Spinal cord (tissue), 10 donors: Measurements from ENCODE around the gene LOXL1. TPM values are rescaled to one million over a fixed set of nuclear protein-coding genes. Genes with fewer than 3 reads are reported as not detected.

Source experiments
- DNase-seq, 6 donors: peaks; one replicate each; pipeline versions ENCODE4 v3.0.0 to v3.0.0-alpha.2; 2013 to 2015; ENCODE audit warnings: low spot score in 6 of 6, low read depth in 4 of 6
- H3K27ac ChIP-seq: one replicate; pipeline ENCODE4 v1.5.1; 2013; ENCODE audit warnings: low read depth, low read length, control low read depth
- H3K27me3 ChIP-seq: one replicate; pipeline ENCODE4 v1.6.1; 2013; ENCODE audit warnings: low read length; ENCODE audit not compliant: control insufficient read depth, insufficient read depth
- H3K36me3 ChIP-seq: one replicate; pipeline ENCODE4 v1.6.1; 2013; ENCODE audit warnings: low read length; ENCODE audit not compliant: control insufficient read depth, insufficient read depth
- H3K4me1 ChIP-seq: one replicate; pipeline ENCODE4 v1.6.1; 2013; ENCODE audit warnings: low read length; ENCODE audit not compliant: control insufficient read depth, insufficient read depth
- H3K4me3 ChIP-seq: one replicate; pipeline ENCODE4 v1.5.1; 2013; ENCODE audit warnings: low read depth, low read length, control low read depth
- H3K9me3 ChIP-seq: one replicate; pipeline ENCODE4 v1.6.1; 2013; ENCODE audit warnings: low read length; ENCODE audit not compliant: control insufficient read depth, insufficient read depth
- WGBS: methylation state at CpG from one replicate; pipeline ENCODE4 v1.1.5; 2013; ENCODE audit warnings: missing lambda C conversion rate; ENCODE audit not compliant: insufficient coverage; 5-methylcytosine and 5-hydroxymethylcytosine counted together
- polyA plus RNA-seq, 2 donors: library from polyadenylated mRNA; unstranded; fragments of 120-200 nt; gene quantifications; one replicate each; pipeline ENCODE4 v1.2.1, GENCODE V29; 2013; ENCODE audit not compliant: insufficient read length in 2 of 2
- total RNA-seq, 2 donors: library from RNA; depleted of rRNA in 1 of 2; stranded (reverse); fragments of 120-200 nt in 1 of 2; fragments of >200 nt in 1 of 2; gene quantifications; one replicate each; pipeline versions ENCODE4 v1.2.3 to v1.2.4, GENCODE V29; 2013 to 2014
- donor health status: healthy.

Gene LOXL1
- total and polyA plus RNA-seq, 4 donors, result 7.9 to 48.2 (median 22.9) TPM

GRCh38 chr15:73989001-73989798, 62.9 kb downstream of the LOXL1 start:
- Histone ChIP-seq H3K9me3 (no peaks in the 10 kb centered on the region), H3K27me3 (no peaks in the 10 kb centered on the region), H3K36me3 (peaks cover 47% of the 10 kb centered on the region), H3K4me3 (no peak overlapping the region), H3K4me1 (peaks cover 51% of the 10 kb centered on the region), H3K27ac (no peak overlapping the region)
- WGBS, result 91% methylated on average over 9 of the region's 9 CpGs
- DNase-seq, result no peak

GRCh38 chr15:73990250-73991005, 64.2 kb downstream of the LOXL1 start:
- Histone ChIP-seq H3K4me3 (no peak overlapping the region), H3K9me3 (no peaks in the 10 kb centered on the region), H3K27ac (no peak overlapping the region), H3K4me1 (peaks cover 54% of the 10 kb centered on the region), H3K27me3 (no peaks in the 10 kb centered on the region), H3K36me3 (peaks cover 35% of the 10 kb centered on the region)
- 80% methylated on average over 8 of the region's 9 CpGs for WGBS
- DNase-seq, result no peak

- peak overlapping the region; percentile 65 for H3K4me3 ChIP-seq
- no peaks in the 10 kb centered on the region for H3K9me3 ChIP-seq
- no peaks in the 10 kb centered on the region for H3K27me3 ChIP-seq
- DNase-seq, result peak in 1 of 6 donors; percentile 49
- 54% methylated on average over 5 of the region's 5 CpGs for WGBS
- peaks cover 26% of the 10 kb centered on the region for H3K36me3 ChIP-seq
- H3K27ac ChIP-seq, result peak overlapping the region; percentile 43
- peaks cover 59% of the 10 kb centered on the region for H3K4me1 ChIP-seq
Measured at GRCh38 chr15:73991260-73991659, 65.0 kb downstream of the LOXL1 start.

- WGBS, result under 1% methylated on average over 65 of the region's 72 CpGs
- Histone ChIP-seq H3K27me3 (no peaks in the 10 kb centered on the region), H3K9me3 (no peaks in the 10 kb centered on the region), H3K36me3 (peaks cover 19% of the 10 kb centered on the region), H3K27ac (peak within 1 kb of the TSS; percentile 43), H3K4me3 (peak within 1 kb of the TSS; percentile 65), H3K4me1 (peaks cover 53% of the 10 kb centered on the region)
- peak; percentile 72 to 97 (median 88) for DNase-seq
Measured at GRCh38 chr15:73991726-73992593, 65.7 kb downstream of the LOXL1 start, which contains the start of gene STOML1. STOML1 (minus strand) TSS chr15:73992295; CDS start chr15:73992223, 72 bp downstream.

GRCh38 chr15:73992594-73992898, 66.3 kb downstream of the LOXL1 start:
- Histone ChIP-seq H3K27ac (no peak overlapping the region), H3K27me3 (no peaks in the 10 kb centered on the region)
- WGBS, result 77% methylated on average over 3 of the region's 5 CpGs

GRCh38 chr15:73993211-73993994, 67.1 kb downstream of the LOXL1 start:
- no peaks in the 10 kb centered on the region for H3K27me3 ChIP-seq
- peak overlapping the region; percentile 83 for H3K4me3 ChIP-seq
- peaks cover 51% of the 10 kb centered on the region for H3K4me1 ChIP-seq
- H3K27ac ChIP-seq, result no peak overlapping the region
- H3K9me3 ChIP-seq, result no peaks in the 10 kb centered on the region
- 85% methylated on average over 9 of the region's 10 CpGs for WGBS
- peaks cover 15% of the 10 kb centered on the region for H3K36me3 ChIP-seq
- DNase-seq, result no peak

More at GRCh38 chr15:73992594-73992898, 66.3 kb downstream of the LOXL1 start:
- peaks cover 51% of the 10 kb centered on the region for H3K4me1 ChIP-seq
- H3K4me3 ChIP-seq, result peak overlapping the region; percentile 65
- DNase-seq, result no peak
- H3K36me3 ChIP-seq, result peaks cover 16% of the 10 kb centered on the region
- no peaks in the 10 kb centered on the region for H3K9me3 ChIP-seq

- H3K4me1 ChIP-seq, result peaks cover 51% of the 10 kb centered on the region
- H3K27ac ChIP-seq, result peak within 1 kb of the TSS; percentile 90
- WGBS, result under 1% methylated on average over 25 of the region's 27 CpGs
- no peaks in the 10 kb centered on the region for H3K27me3 ChIP-seq
- peak; percentile 82 to 98 (median 89) for DNase-seq
- H3K9me3 ChIP-seq, result no peaks in the 10 kb centered on the region
- H3K36me3 ChIP-seq, result peaks cover 9% of the 10 kb centered on the region
- peak within 1 kb of the TSS; percentile 83 for H3K4me3 ChIP-seq
Measured at GRCh38 chr15:73994413-73994883, 68.2 kb downstream of the LOXL1 start, which contains the start of gene PML. PML (plus strand) TSS chr15:73994716; CDS start chr15:73994813, 97 bp downstream.

GRCh38 chr15:73994912-73995622, 68.8 kb downstream of the LOXL1 start:
- WGBS, result 2% methylated on average over 17 of the region's 18 CpGs
- Histone ChIP-seq H3K36me3 (peaks cover 9% of the 10 kb centered on the region), H3K4me3 (peak overlapping the region; percentile 83), H3K27me3 (no peaks in the 10 kb centered on the region), H3K27ac (peak overlapping the region; percentile 90), H3K9me3 (no peaks in the 10 kb centered on the region), H3K4me1 (peaks cover 50% of the 10 kb centered on the region)
- peak in 1 of 6 donors; percentile 32 for DNase-seq
